Gastroesophageal sphincter (tissue), 3 donors: Measurements from ENCODE around the gene ZNF674.

ENCODE experiments used
- CTCF ChIP-seq, 4 experiments: fragments of 200-600 bp in 2 of 4; fragments of 450-650 bp in 2 of 4; sonication (generic) in 1 of 4; IDR thresholded peaks; one replicate each; pipeline ENCODE4 v1.5.1; 2017 to 2019; ENCODE audit warnings: antibody characterized with exemption in 4 of 4, mild to moderate bottlenecking in 2 of 4, moderate library complexity in 2 of 4
- POLR2A ChIP-seq, 2 donors: fragments of 450-650 bp; IDR thresholded peaks; one replicate each; pipeline ENCODE4 v1.6.1; 2017; ENCODE audit warnings: antibody characterized with exemption in 2 of 2, mild to moderate bottlenecking in 2 of 2, moderate library complexity in 1 of 2

DNA sequence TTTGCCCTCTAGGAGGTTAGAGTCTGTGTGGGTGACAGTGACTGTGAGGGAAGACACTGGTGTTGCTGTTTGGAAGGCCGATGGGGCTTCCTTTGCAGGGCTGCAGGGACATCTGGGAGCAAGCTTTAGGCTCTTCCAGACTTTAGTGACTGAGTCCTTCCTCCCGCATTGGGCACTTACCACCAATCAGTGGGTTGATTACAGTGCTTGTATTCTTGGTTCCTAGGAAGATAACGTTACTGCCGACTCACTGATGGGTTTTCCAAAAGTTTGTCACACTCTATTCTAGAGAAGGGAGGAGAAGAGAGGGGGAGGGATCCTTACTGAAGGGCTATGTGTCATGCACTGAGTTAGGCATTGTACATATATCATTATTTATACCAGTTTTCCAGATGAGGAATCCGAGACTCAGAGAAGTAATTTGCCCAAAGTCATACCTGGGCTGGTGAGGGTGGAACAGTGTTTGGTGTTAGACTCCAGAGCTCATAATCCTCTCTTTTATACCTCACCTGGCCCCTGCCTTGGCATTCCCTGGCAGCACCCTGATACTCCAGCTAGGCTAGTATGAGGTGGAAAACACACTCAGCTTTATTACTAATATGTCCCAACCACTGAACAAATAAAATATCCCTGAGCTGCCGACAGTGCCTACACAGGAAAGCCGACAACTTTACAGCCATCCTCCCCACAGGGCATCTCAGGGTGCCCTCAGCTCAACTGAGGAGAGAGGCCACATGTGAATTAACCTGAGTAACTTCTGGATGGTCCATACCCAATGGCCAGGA, 32.2 kb upstream of the ZNF674 start:
- TF ChIP-seq CTCF (IDR thresholded peaks at IDR 0.05) (no peak), POLR2A (IDR thresholded peaks at IDR 0.05) (no peak)
